SK-N-SH treated with all-trans-retinoic acid at 6 μM for 48 hours (cell line): ENCODE measurements around the gene PAPPA2.

ENCODE experiments used
- ATAC-seq: fragments of 200-7000 bp; cut with Tn5 transposase; 3 replicates; pipeline ENCODE4 v1.9.1; 2020; ENCODE audit warnings: mild to moderate bottlenecking, moderate library complexity
- ARNTL ChIP-seq: fragments of 450-650 bp; formaldehyde crosslinking; IDR thresholded peaks from 2 replicates; pipeline ENCODE4 v1.5.0; 2020; ENCODE audit warnings: low read depth, mild to moderate bottlenecking, moderate library complexity, borderline replicate concordance
- BACH2 ChIP-seq: fragments of 250-450 bp; sonication (Bioruptor Pico); IDR thresholded peaks from 2 replicates; pipeline ENCODE4 v1.9.0; 2021; ENCODE audit warnings: mild to moderate bottlenecking, borderline replicate concordance
- CREB5 ChIP-seq: fragments of 250-450 bp; sonication (Bioruptor Pico); IDR thresholded peaks from 2 replicates; pipeline ENCODE4 v1.5.1; 2020; ENCODE audit warnings: low read depth, mild to moderate bottlenecking, moderate library complexity
- CSDC2 ChIP-seq: fragments of 250-450 bp; sonication (Bioruptor Pico); IDR thresholded peaks from 2 replicates; pipeline ENCODE4 v1.5.0; 2020; ENCODE audit warnings: mild to moderate bottlenecking, moderate library complexity
- CSRNP3 ChIP-seq: fragments of 250-450 bp; sonication (Bioruptor Pico); IDR thresholded peaks from 2 replicates; pipeline ENCODE4 v1.5.1; 2021; ENCODE audit warnings: mild to moderate bottlenecking, moderate library complexity
- ESRRG ChIP-seq: fragments of 250-450 bp; sonication (Bioruptor Pico); IDR thresholded peaks from 2 replicates; pipeline ENCODE4 v1.6.1; 2021; ENCODE audit warnings: mild to moderate bottlenecking
- GLIS3 ChIP-seq: fragments of 250-450 bp; sonication (Bioruptor Pico); IDR thresholded peaks from 2 replicates; pipeline ENCODE4 v1.5.0; 2020; ENCODE audit warnings: mild to moderate bottlenecking, moderate library complexity
- ISL1 ChIP-seq: fragments of 250-450 bp; sonication (Bioruptor Pico); IDR thresholded peaks from 2 replicates; pipeline ENCODE4 v2.1.2; 2022; ENCODE audit warnings: mild to moderate bottlenecking, moderate library complexity
- OSR1 ChIP-seq: fragments of 250-450 bp; sonication (Bioruptor Pico); IDR thresholded peaks from 2 replicates; pipeline ENCODE4 v1.8.0; 2022; ENCODE audit warnings: moderate library complexity, mild to moderate bottlenecking, inconsistent platforms
- PATZ1 ChIP-seq: fragments of 250-450 bp; sonication (Bioruptor Pico); IDR thresholded peaks from 2 replicates; pipeline ENCODE4 v1.8.0; 2020; ENCODE audit warnings: mild to moderate bottlenecking, moderate library complexity, borderline replicate concordance
- POU6F1 ChIP-seq: fragments of 250-450 bp; sonication (Bioruptor Pico); IDR thresholded peaks from 2 replicates; pipeline ENCODE4 v1.8.0; 2021; ENCODE audit warnings: low read depth, mild to moderate bottlenecking, moderate library complexity, borderline replicate concordance
- RARB ChIP-seq: fragments of 250-450 bp; sonication (Bioruptor Pico); IDR thresholded peaks from 2 replicates; pipeline ENCODE4 v1.8.0; 2021; ENCODE audit warnings: mild to moderate bottlenecking, moderate library complexity
- SNAI2 ChIP-seq: fragments of 250-450 bp; sonication (Bioruptor Pico); IDR thresholded peaks from 2 replicates; pipeline ENCODE4 v1.5.0; 2020; ENCODE audit warnings: mild to moderate bottlenecking, moderate library complexity
- TCF4 ChIP-seq: fragments of 250-450 bp; sonication (Bioruptor Pico); IDR thresholded peaks from 2 replicates; pipeline ENCODE4 v1.8.0; 2021; ENCODE audit warnings: mild to moderate bottlenecking, moderate library complexity, borderline replicate concordance
- TOX ChIP-seq: fragments of 250-450 bp; sonication (Bioruptor Pico); IDR thresholded peaks from 2 replicates; pipeline ENCODE4 v1.8.0; 2021; ENCODE audit warnings: mild to moderate bottlenecking, moderate library complexity, borderline replicate concordance
- TSHZ2 ChIP-seq: fragments of 250-450 bp; sonication (Bioruptor Pico); IDR thresholded peaks from 2 replicates; pipeline ENCODE4 v1.5.0; 2020; ENCODE audit warnings: mild to moderate bottlenecking, moderate library complexity
- ZC3H10 ChIP-seq: fragments of 250-450 bp; sonication (Bioruptor Pico); IDR thresholded peaks from 2 replicates; pipeline ENCODE4 v1.5.1; 2021; ENCODE audit warnings: mild to moderate bottlenecking, moderate library complexity
- ZFP3 ChIP-seq: fragments of 250-450 bp; sonication (Bioruptor Pico); IDR thresholded peaks from 2 replicates; pipeline ENCODE4 v1.5.0; 2020; ENCODE audit warnings: mild to moderate bottlenecking, moderate library complexity
- ZFP30 ChIP-seq: fragments of 450-650 bp; formaldehyde crosslinking; IDR thresholded peaks from 2 replicates; pipeline ENCODE4 v1.5.0; 2022; ENCODE audit warnings: mild to moderate bottlenecking, moderate library complexity
- ZNF565 ChIP-seq: fragments of 450-650 bp; formaldehyde crosslinking; conservative IDR thresholded peaks from 2 replicates; pipeline ENCODE4 v1.5.0; 2020; ENCODE audit warnings: low read depth, mild to moderate bottlenecking, moderate library complexity
- ZNF70 ChIP-seq: fragments of 450-650 bp; formaldehyde crosslinking; IDR thresholded peaks from 2 replicates; pipeline ENCODE4 v1.5.0; 2020; ENCODE audit warnings: mild to moderate bottlenecking, moderate library complexity
- ZNF8 ChIP-seq: fragments of 450-650 bp; formaldehyde crosslinking; IDR thresholded peaks from 2 replicates; pipeline ENCODE4 v1.5.0; 2020; ENCODE audit warnings: mild to moderate bottlenecking, moderate library complexity

Gene PAPPA2

GRCh38 chr1:176574756-176575155 lies 111.8 kb downstream of the PAPPA2 start (continued):
- no peak for TF ChIP-seq PATZ1 (CRISPR knock-in tag)
- TF ChIP-seq TSHZ2 (CRISPR knock-in tag): no peak
- no peak for TF ChIP-seq ZC3H10 (CRISPR knock-in tag)
- TF ChIP-seq ZFP30 (CRISPR knock-in tag): no peak
- no peak for TF ChIP-seq CSDC2

- no peak for TF ChIP-seq BACH2 (CRISPR knock-in tag)
- no peak for TF ChIP-seq TCF4 (CRISPR knock-in tag)
- no peak for TF ChIP-seq SNAI2 (CRISPR knock-in tag)
- no peak for TF ChIP-seq ISL1 (CRISPR knock-in tag)
- TF ChIP-seq PATZ1 (CRISPR knock-in tag): no peak
- no peak for TF ChIP-seq RARB
- TF ChIP-seq TSHZ2 (CRISPR knock-in tag): no peak
- no peak for TF ChIP-seq CSDC2
- no peak for TF ChIP-seq ARNTL (CRISPR knock-in tag)
- TF ChIP-seq ZC3H10 (CRISPR knock-in tag): no peak
- TF ChIP-seq ZFP3 (CRISPR knock-in tag): no peak
- TF ChIP-seq CSRNP3 (CRISPR knock-in tag): no peak
- no peak for TF ChIP-seq ZNF565 (CRISPR knock-in tag)
- no peak for TF ChIP-seq ZFP30 (CRISPR knock-in tag)
- ATAC-seq: no peak
These were observed 113.0 kb downstream of the PAPPA2 start for GRCh38 chr1:176575991-176576390.

- ATAC-seq: no peak
- no peak for TF ChIP-seq SNAI2 (CRISPR knock-in tag)
- TF ChIP-seq TCF4 (CRISPR knock-in tag): no peak
- no peak for TF ChIP-seq ZNF8
- no peak for TF ChIP-seq POU6F1 (CRISPR knock-in tag)
- TF ChIP-seq TOX: no peak
- TF ChIP-seq ZNF70 (CRISPR knock-in tag): no peak
- no peak for TF ChIP-seq CREB5 (CRISPR knock-in tag)
- no peak for TF ChIP-seq GLIS3 (CRISPR knock-in tag)
- no peak for TF ChIP-seq ESRRG (CRISPR knock-in tag)
- no peak for TF ChIP-seq CSDC2
- TF ChIP-seq PATZ1 (CRISPR knock-in tag): no peak
- no peak for TF ChIP-seq ZFP30 (CRISPR knock-in tag)
- no peak for TF ChIP-seq ZC3H10 (CRISPR knock-in tag)
- no peak for TF ChIP-seq OSR1 (CRISPR knock-in tag)
These were observed 113.7 kb downstream of the PAPPA2 start for GRCh38 chr1:176576670-176577069.
